Body of pancreas (tissue), 4 donors: ENCODE results near the gene SH3BP4. TPM values are rescaled to one million over a fixed set of nuclear protein-coding genes. Genes with fewer than 3 reads are reported as not detected.

Experiments used
- ATAC-seq: fragments of 150-250 bp; one replicate; pipeline ENCODE4 v1.9.1; 2016
- DNase-seq, 4 donors: peaks; one replicate each; pipeline ENCODE4 v3.0.0-alpha.2; 2019
- H3K27ac ChIP-seq, 4 donors: fragments of 200-600 bp; sonication (generic); 1 replicate in 3 of 4; 2 replicates in 1 of 4; pipeline versions ENCODE4 v1.5.1 to v1.6.1; 2016 to 2019; ENCODE audit warnings: mild to moderate bottlenecking in 1 of 4, mixed read lengths in 1 of 4, moderate library complexity in 1 of 4
- H3K27me3 ChIP-seq, 2 donors: fragments of 200-600 bp; sonication (generic); one replicate each; pipeline ENCODE4 v1.6.0; 2016; ENCODE audit warnings: mild to moderate bottlenecking in 1 of 2
- H3K36me3 ChIP-seq, 2 donors: fragments of 200-600 bp; sonication (generic); replicated peaks in 1 of 2; 2 replicates each; pipeline ENCODE4 v1.5.1; 2016; ENCODE audit warnings: low read depth in 2 of 2; ENCODE audit not compliant: insufficient read depth in 1 of 2
- H3K4me1 ChIP-seq: fragments of 200-600 bp; sonication (generic); one replicate; pipeline ENCODE4 v1.6.0; 2016
- H3K4me3 ChIP-seq, 2 donors: fragments of 200-600 bp; sonication (generic); 1 replicate in 1 of 2; 2 replicates in 1 of 2; pipeline ENCODE4 v1.5.1; 2016 to 2019
- H3K9me3 ChIP-seq, 3 donors: fragments of 200-600 bp; sonication (generic); 1 replicate in 2 of 3; 2 replicates in 1 of 3; pipeline ENCODE4 v1.5.1; 2016
- CTCF ChIP-seq, 7 experiments: fragments of 450-650 bp in 4 of 7; fragments of 200-600 bp in 3 of 7; sonication (generic) in 3 of 7; IDR thresholded peaks; one replicate each; pipeline ENCODE4 v1.5.1; 2016 to 2019; ENCODE audit warnings: antibody characterized with exemption in 7 of 7
- POLR2A ChIP-seq, 3 donors: fragments of 450-650 bp; IDR thresholded peaks; one replicate each; pipeline ENCODE4 v1.6.1; 2016; ENCODE audit warnings: antibody characterized with exemption in 3 of 3, mild to moderate bottlenecking in 2 of 3
- WGBS, 2 donors: methylation state at CpG; one replicate each; pipeline ENCODE4 v1.1.5; 2017; 5-methylcytosine and 5-hydroxymethylcytosine counted together
- intact Hi-C: fragments of 100-400 bp; cut with DNase I; formaldehyde crosslinking; loops from one replicate; pipeline ENCODE4 v1.15.1; 2023
- total RNA-seq, 2 donors: library from RNA; depleted of rRNA; stranded (reverse); fragments of >200 nt; gene quantifications; one replicate each; pipeline ENCODE4 v1.1.0, GENCODE V29; 2016

Gene SH3BP4
- total RNA-seq, 2 donors from 2014 or later: 62.6 to 71.9 TPM

GRCh38 chr2:235043762-235044500 lies 92.1 kb downstream of the SH3BP4 start:
- intact Hi-C loops: no loop called here
- WGBS, 2 donors: 58 to 80% methylated on average over 13 to 20 of the region's 22 CpGs
- H3K36me3 ChIP-seq: peaks cover 19 to 23% of the 10 kb centered on the region in 2 donors
- ATAC-seq: no peak
- no peaks in the 10 kb centered on the region for H3K27me3 ChIP-seq
- TF ChIP-seq POLR2A (IDR thresholded peaks at IDR 0.05) (peak in 1 of 3 donors; percentile 25), CTCF (IDR thresholded peaks at IDR 0.05) (no peak)
- DNase-seq: peak in 3 of 4 donors; percentile 50 to 64 (median 50)
- H3K9me3 ChIP-seq: no peaks in the 10 kb centered on the region
- peaks cover 54% of the 10 kb centered on the region for H3K4me1 ChIP-seq
- H3K27ac ChIP-seq: peak overlapping the region; percentile 85 to 99 (median 96)
- no peak overlapping the region for H3K4me3 ChIP-seq

GRCh38 chr2:235044501-235045271 lies 92.9 kb downstream of the SH3BP4 start:
- intact Hi-C loops: no loop called here
- ATAC-seq (no peak), DNase-seq (peak in 3 of 4 donors; percentile 37 to 60 (median 57))
- Histone ChIP-seq H3K27me3 (no peaks in the 10 kb centered on the region), H3K27ac (peak overlapping the region; percentile 85 to 99 (median 96)), H3K4me1 (peaks cover 61% of the 10 kb centered on the region), H3K36me3 (peaks cover 18 to 23% of the 10 kb centered on the region in 2 donors), H3K9me3 (no peaks in the 10 kb centered on the region), H3K4me3 (no peak overlapping the region)
- WGBS, 2 donors: 43 to 52% methylated on average over 17 to 32 of the region's 32 CpGs
- TF ChIP-seq CTCF (IDR thresholded peaks at IDR 0.05) (no peak), POLR2A (IDR thresholded peaks at IDR 0.05) (peak in 1 of 3 donors; percentile 6)

- Histone ChIP-seq H3K27me3 (no peaks in the 10 kb centered on the region), H3K4me1 (peaks cover 69% of the 10 kb centered on the region), H3K27ac (peak overlapping the region; percentile 85 to 99 (median 96)), H3K36me3 (peaks cover 17 to 20% of the 10 kb centered on the region in 2 donors), H3K4me3 (no peak overlapping the region), H3K9me3 (no peaks in the 10 kb centered on the region)
- intact Hi-C loops: no loop called here
- DNase-seq (peak in 3 of 4 donors; percentile 55 to 66 (median 62)), ATAC-seq (no peak)
- TF ChIP-seq POLR2A (IDR thresholded peaks at IDR 0.05) (no peak), CTCF (IDR thresholded peaks at IDR 0.05) (no peak)
- WGBS, 2 donors: 30 to 41% methylated on average over 15 of the region's 15 CpGs
Observed at GRCh38 chr2:235045336-235045972, 93.6 kb downstream of the SH3BP4 start.

GRCh38 chr2:235045973-235046343 lies 94.1 kb downstream of the SH3BP4 start:
- WGBS, 2 donors: 82 to 84% methylated on average over 9 of the region's 9 CpGs
- Histone ChIP-seq H3K4me3 (no peak overlapping the region), H3K27me3 (no peaks in the 10 kb centered on the region), H3K4me1 (peaks cover 74% of the 10 kb centered on the region), H3K27ac (peak overlapping the region; percentile 85 to 99 (median 96)), H3K9me3 (no peaks in the 10 kb centered on the region), H3K36me3 (peaks cover 15 to 17% of the 10 kb centered on the region in 2 donors)
- ATAC-seq (no peak), DNase-seq (peak in 1 of 4 donors; percentile 15)
- no peak for TF ChIP-seq POLR2A (IDR thresholded peaks at IDR 0.05)
- TF ChIP-seq CTCF (IDR thresholded peaks at IDR 0.05): no peak
- intact Hi-C loops: no loop called here
